ENCODE results near the gene TBATA. TPM values are rescaled to one million over a fixed set of nuclear protein-coding genes. Genes with fewer than 3 reads are reported as not detected.

Gene TBATA
- total RNA-seq, 1 experiment from 2014 or later = not detected

GRCh38 chr10:70834021-70834420, 48.8 kb upstream of the TBATA start:
- H3K9me3 Mint-ChIP-seq = peaks cover 7% of the 10 kb centered on the region; the same call in 1 of the 2 replicates
- POLR2A ChIA-PET = no interaction called here
- H3K27ac Mint-ChIP-seq = no peak overlapping the region
- no peak for ATAC-seq
- peaks cover 29% of the 10 kb centered on the region for H3K36me3 Mint-ChIP-seq
- CTCF ChIA-PET = no interaction called here
- no peak for DNase-seq (ENCODE audit: low spot score)
- no peaks in the 10 kb centered on the region for H3K4me1 Mint-ChIP-seq
- no peaks in the 10 kb centered on the region for H3K27me3 Mint-ChIP-seq (ENCODE audit: low read depth)
- TF ChIP-seq, protein P1, sequence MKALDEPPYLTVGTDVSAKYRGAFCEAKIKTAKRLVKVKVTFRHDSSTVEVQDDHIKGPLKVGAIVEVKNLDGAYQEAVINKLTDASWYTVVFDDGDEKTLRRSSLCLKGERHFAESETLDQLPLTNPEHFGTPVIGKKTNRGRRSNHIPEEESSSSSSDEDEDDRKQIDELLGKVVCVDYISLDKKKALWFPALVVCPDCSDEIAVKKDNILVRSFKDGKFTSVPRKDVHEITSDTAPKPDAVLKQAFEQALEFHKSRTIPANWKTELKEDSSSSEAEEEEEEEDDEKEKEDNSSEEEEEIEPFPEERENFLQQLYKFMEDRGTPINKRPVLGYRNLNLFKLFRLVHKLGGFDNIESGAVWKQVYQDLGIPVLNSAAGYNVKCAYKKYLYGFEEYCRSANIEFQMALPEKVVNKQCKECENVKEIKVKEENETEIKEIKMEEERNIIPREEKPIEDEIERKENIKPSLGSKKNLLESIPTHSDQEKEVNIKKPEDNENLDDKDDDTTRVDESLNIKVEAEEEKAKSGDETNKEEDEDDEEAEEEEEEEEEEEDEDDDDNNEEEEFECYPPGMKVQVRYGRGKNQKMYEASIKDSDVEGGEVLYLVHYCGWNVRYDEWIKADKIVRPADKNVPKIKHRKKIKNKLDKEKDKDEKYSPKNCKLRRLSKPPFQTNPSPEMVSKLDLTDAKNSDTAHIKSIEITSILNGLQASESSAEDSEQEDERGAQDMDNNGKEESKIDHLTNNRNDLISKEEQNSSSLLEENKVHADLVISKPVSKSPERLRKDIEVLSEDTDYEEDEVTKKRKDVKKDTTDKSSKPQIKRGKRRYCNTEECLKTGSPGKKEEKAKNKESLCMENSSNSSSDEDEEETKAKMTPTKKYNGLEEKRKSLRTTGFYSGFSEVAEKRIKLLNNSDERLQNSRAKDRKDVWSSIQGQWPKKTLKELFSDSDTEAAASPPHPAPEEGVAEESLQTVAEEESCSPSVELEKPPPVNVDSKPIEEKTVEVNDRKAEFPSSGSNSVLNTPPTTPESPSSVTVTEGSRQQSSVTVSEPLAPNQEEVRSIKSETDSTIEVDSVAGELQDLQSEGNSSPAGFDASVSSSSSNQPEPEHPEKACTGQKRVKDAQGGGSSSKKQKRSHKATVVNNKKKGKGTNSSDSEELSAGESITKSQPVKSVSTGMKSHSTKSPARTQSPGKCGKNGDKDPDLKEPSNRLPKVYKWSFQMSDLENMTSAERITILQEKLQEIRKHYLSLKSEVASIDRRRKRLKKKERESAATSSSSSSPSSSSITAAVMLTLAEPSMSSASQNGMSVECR (CRISPR knock-in tag; IDR thresholded peaks at IDR 0.05; ENCODE audit: borderline replicate concordance) = no peak
- TF ChIP-seq MXD4 (CRISPR knock-in tag; IDR thresholded peaks at IDR 0.05; ENCODE audit: borderline replicate concordance) = no peak
- TF ChIP-seq GTF2I (CRISPR knock-in tag; conservative IDR thresholded peaks at IDR 0.05) = no peak
- TF ChIP-seq ATF3 (CRISPR knock-in tag; conservative IDR thresholded peaks at IDR 0.05) = no peak
- no peak overlapping the region for H3K4me3 Mint-ChIP-seq

GRCh38 chr10:70833601-70834000, 48.4 kb upstream of the TBATA start:
- ATAC-seq (no peak), DNase-seq (ENCODE audit: low spot score) (no peak)
- no peak overlapping the region for H3K27ac Mint-ChIP-seq
- no peaks in the 10 kb centered on the region for H3K27me3 Mint-ChIP-seq (ENCODE audit: low read depth)
- H3K9me3 Mint-ChIP-seq = peaks cover 7% of the 10 kb centered on the region; the same call in 1 of the 2 replicates
- H3K4me1 Mint-ChIP-seq = 0 out of 2 replicates have a peak, but pooled peaks cover under 1% of the 10 kb centered on the region
- H3K36me3 Mint-ChIP-seq = peaks cover 29% of the 10 kb centered on the region
- CTCF ChIA-PET = no interaction called here
- no peak overlapping the region for H3K4me3 Mint-ChIP-seq
- TF ChIP-seq ZNF232 (CRISPR knock-in tag; IDR thresholded peaks at IDR 0.05) = no peak
- TF ChIP-seq, protein P2, sequence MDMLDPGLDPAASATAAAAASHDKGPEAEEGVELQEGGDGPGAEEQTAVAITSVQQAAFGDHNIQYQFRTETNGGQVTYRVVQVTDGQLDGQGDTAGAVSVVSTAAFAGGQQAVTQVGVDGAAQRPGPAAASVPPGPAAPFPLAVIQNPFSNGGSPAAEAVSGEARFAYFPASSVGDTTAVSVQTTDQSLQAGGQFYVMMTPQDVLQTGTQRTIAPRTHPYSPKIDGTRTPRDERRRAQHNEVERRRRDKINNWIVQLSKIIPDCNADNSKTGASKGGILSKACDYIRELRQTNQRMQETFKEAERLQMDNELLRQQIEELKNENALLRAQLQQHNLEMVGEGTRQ (CRISPR knock-in tag; IDR thresholded peaks at IDR 0.05) = no peak
- TF ChIP-seq ZNF423 (CRISPR knock-in tag; IDR thresholded peaks at IDR 0.05) = no peak
- no peak for TF ChIP-seq SOX15 (CRISPR knock-in tag; IDR thresholded peaks at IDR 0.05)
- TF ChIP-seq, protein P3, sequence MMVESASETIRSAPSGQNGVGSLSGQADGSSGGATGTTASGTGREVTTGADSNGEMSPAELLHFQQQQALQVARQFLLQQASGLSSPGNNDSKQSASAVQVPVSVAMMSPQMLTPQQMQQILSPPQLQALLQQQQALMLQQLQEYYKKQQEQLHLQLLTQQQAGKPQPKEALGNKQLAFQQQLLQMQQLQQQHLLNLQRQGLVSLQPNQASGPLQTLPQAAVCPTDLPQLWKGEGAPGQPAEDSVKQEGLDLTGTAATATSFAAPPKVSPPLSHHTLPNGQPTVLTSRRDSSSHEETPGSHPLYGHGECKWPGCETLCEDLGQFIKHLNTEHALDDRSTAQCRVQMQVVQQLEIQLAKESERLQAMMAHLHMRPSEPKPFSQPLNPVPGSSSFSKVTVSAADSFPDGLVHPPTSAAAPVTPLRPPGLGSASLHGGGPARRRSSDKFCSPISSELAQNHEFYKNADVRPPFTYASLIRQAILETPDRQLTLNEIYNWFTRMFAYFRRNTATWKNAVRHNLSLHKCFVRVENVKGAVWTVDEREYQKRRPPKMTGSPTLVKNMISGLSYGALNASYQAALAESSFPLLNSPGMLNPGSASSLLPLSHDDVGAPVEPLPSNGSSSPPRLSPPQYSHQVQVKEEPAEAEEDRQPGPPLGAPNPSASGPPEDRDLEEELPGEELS (CRISPR knock-in tag; IDR thresholded peaks at IDR 0.05) = no peak
- no peak for TF ChIP-seq ZNF416 (CRISPR knock-in tag; IDR thresholded peaks at IDR 0.05)
- no peak for TF ChIP-seq GTF2I (CRISPR knock-in tag; conservative IDR thresholded peaks at IDR 0.05)
- TF ChIP-seq ATF1 (CRISPR knock-in tag; IDR thresholded peaks at IDR 0.05) = no peak
- TF ChIP-seq ZNF671 (CRISPR knock-in tag; IDR thresholded peaks at IDR 0.05) = no peak
- no peak for TF ChIP-seq CREB1 (CRISPR knock-in tag; IDR thresholded peaks at IDR 0.05)
- TF ChIP-seq NFE2L1 (CRISPR knock-in tag; IDR thresholded peaks at IDR 0.05) = no peak
- POLR2A ChIA-PET = no interaction called here

GRCh38 chr10:70832852-70833528, 47.8 kb upstream of the TBATA start:
- ChIA-PET CTCF (no interaction called here), POLR2A (no interaction called here)
- DNase-seq (ENCODE audit: low spot score) (no peak), ATAC-seq (no peak)
- H3K4me1 Mint-ChIP-seq = 0 out of 2 replicates have a peak, but pooled peaks cover 4% of the 10 kb centered on the region
- H3K9me3 Mint-ChIP-seq = peaks cover 7% of the 10 kb centered on the region; the same call in 1 of the 2 replicates
- peaks cover 24% of the 10 kb centered on the region for H3K36me3 Mint-ChIP-seq
- TF ChIP-seq NFATC4 (CRISPR knock-in tag; IDR thresholded peaks at IDR 0.05) (no peak), CREM (CRISPR knock-in tag; IDR thresholded peaks at IDR 0.05) (no peak), ZBTB21 (CRISPR knock-in tag; IDR thresholded peaks at IDR 0.05; ENCODE audit: borderline replicate concordance) (no peak), TP53 (CRISPR knock-in tag; IDR thresholded peaks at IDR 0.05) (no peak), GTF2I (CRISPR knock-in tag; conservative IDR thresholded peaks at IDR 0.05) (no peak), ZNF219 (CRISPR knock-in tag; IDR thresholded peaks at IDR 0.05; ENCODE audit: borderline replicate concordance) (no peak), SOX15 (CRISPR knock-in tag; IDR thresholded peaks at IDR 0.05) (no peak), CBFB (CRISPR knock-in tag; IDR thresholded peaks at IDR 0.05; ENCODE audit: low read depth) (no peak), CREB1 (CRISPR knock-in tag; IDR thresholded peaks at IDR 0.05) (no peak)
- TF ChIP-seq, protein P4, sequence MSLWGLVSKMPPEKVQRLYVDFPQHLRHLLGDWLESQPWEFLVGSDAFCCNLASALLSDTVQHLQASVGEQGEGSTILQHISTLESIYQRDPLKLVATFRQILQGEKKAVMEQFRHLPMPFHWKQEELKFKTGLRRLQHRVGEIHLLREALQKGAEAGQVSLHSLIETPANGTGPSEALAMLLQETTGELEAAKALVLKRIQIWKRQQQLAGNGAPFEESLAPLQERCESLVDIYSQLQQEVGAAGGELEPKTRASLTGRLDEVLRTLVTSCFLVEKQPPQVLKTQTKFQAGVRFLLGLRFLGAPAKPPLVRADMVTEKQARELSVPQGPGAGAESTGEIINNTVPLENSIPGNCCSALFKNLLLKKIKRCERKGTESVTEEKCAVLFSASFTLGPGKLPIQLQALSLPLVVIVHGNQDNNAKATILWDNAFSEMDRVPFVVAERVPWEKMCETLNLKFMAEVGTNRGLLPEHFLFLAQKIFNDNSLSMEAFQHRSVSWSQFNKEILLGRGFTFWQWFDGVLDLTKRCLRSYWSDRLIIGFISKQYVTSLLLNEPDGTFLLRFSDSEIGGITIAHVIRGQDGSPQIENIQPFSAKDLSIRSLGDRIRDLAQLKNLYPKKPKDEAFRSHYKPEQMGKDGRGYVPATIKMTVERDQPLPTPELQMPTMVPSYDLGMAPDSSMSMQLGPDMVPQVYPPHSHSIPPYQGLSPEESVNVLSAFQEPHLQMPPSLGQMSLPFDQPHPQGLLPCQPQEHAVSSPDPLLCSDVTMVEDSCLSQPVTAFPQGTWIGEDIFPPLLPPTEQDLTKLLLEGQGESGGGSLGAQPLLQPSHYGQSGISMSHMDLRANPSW (CRISPR knock-in tag; conservative IDR thresholded peaks at IDR 0.05; ENCODE audit: low read depth) = no peak
- no peaks in the 10 kb centered on the region for H3K27me3 Mint-ChIP-seq (ENCODE audit: low read depth)
- H3K4me3 Mint-ChIP-seq = no peak overlapping the region
- H3K27ac Mint-ChIP-seq = no peak overlapping the region
